Stimulated activated CD8-positive, alpha-beta memory T cell treated with anti-CD3 and anti-CD28 coated beads, Interleukin-2, amount 100 ng/mL, for 48 hours (primary cell): ENCODE data around the gene PDE6H.

Source experiments
- DNase-seq, 2 donors: peaks; one replicate each; pipeline ENCODE4 v3.0.0-alpha.2; 2020; ENCODE audit warnings: low read depth in 2 of 2

PDE6H gene

GRCh38 chr12:15001733-15002382 is 29.0 kb downstream of the PDE6H start:
- no peak for DNase-seq

DNA sequence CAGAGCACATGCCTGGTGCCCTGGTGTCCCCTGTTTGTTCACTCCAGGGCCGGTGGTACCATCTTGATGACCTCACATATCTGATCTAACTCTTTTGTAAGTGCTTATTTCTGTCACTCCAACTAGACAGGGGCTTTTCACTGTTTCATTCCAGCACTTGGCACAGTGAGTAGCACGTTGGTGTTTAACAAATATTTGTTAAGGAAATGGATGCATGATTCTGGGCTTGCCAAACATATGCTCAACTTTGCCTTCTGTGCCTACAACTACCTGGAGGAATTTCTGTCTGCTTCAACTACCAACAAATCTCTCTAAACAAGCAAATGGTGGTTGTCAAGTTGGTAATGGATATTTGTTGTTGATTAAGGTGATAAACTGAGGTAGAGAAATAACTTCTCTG is 31.6 kb downstream of the PDE6H start:
- no peak for DNase-seq

DNA sequence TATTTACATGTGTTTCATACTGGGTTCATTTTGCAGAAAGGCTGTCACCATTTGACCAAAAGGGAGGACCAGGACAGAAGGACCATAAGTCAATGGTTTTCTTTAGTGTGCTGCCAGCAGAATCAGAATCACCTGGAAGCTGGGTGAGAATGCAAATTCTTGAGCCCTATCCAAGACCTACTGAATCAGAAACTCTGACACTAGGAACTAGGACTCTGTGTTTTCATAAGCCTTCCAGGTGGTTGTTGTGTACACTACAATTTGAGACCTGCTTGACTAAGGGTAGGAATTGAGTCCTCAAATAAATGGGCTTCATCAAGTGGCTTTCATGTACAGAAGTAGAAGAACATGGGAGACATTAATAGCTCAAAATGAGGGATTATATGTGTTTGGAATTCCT is 32.2 kb downstream of the PDE6H start:
- no peak for DNase-seq

GRCh38 chr12:15007551-15007950 is 34.7 kb downstream of the PDE6H start:
- no peak for DNase-seq

GRCh38 chr12:15011162-15011561 is 38.3 kb downstream of the PDE6H start:
- DNase-seq = no peak

DNA sequence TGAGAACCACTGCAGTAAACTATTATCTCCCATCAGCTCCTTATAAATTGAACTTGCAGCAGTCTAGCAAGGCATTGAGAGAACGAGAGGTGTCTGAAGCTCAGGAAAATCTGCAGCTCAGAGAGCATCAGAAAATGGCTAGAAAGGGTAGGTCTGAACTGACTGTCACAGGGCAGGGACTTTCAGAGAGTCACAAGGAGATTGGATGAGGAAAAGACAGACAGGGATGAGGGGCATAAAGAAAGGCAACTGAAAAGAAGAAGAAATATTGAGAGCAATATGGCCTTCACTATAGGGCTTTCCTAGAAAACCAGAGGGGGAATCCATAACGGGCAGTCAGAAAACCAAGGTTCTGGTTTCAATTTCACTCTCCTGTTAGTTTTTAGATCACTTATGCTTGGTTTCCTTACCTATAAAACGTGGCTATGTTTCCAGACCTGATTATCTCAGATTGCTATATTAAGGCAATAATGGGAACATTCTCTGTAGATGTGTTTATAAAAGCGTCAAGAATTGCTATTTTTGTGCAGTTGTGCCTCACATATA is 40.9 kb downstream of the PDE6H start:
- no peak for DNase-seq

DNA sequence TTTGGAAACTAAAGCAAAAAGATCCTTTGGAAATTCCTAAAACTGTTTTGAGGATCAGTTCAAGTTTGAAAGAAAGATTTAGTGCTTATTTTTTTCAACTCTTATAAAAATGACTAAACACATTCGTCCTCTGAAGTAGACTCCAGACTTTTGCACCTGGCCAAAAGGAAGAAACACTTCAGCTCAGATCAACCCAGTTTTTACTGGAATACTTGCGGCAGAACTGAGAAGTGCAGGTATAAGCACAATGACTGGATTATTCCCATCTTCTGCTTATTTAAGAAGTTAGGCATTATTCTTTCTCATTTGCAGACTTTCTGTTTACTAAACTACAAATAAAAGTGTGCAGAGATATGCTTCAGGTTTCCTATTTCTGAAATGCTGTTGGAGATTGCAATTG is 41.9 kb downstream of the PDE6H start:
- DNase-seq = no peak

DNA sequence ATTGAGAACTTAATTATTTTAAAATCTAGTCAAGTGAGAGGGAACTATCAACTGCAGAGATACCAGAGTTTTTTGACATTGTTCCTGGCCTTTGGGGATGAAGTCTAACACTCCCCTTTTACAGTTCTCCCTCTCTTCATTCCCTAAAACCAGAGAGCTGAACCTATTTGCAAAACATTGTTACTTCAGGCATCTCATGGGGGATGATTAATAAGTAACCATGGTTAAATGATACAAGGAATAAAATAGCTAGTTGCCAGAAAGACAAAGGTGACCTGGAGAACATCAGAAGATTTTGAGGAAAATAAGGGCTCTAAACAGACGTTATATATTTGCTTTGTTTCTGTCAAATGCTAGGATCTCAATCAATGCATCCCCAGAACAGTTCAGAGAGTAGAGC is 42.3 kb downstream of the PDE6H start:
- DNase-seq = no peak

- no peak for DNase-seq
These were observed 47.3 kb downstream of the PDE6H start for GRCh38 chr12:15020156-15020555.
